C4-2B (cell line): Measurements from ENCODE around the gene ACAN.

Experiments
- CTCF ChIP-seq: fragments of 450-650 bp; conservative IDR thresholded peaks from 2 replicates; pipeline ENCODE4 v1.5.1; 2017; ENCODE audit warnings: mild to moderate bottlenecking
- ZFX ChIP-seq: fragments of 450-650 bp; IDR thresholded peaks from 2 replicates; pipeline ENCODE4 v1.6.1; 2017

DNA sequence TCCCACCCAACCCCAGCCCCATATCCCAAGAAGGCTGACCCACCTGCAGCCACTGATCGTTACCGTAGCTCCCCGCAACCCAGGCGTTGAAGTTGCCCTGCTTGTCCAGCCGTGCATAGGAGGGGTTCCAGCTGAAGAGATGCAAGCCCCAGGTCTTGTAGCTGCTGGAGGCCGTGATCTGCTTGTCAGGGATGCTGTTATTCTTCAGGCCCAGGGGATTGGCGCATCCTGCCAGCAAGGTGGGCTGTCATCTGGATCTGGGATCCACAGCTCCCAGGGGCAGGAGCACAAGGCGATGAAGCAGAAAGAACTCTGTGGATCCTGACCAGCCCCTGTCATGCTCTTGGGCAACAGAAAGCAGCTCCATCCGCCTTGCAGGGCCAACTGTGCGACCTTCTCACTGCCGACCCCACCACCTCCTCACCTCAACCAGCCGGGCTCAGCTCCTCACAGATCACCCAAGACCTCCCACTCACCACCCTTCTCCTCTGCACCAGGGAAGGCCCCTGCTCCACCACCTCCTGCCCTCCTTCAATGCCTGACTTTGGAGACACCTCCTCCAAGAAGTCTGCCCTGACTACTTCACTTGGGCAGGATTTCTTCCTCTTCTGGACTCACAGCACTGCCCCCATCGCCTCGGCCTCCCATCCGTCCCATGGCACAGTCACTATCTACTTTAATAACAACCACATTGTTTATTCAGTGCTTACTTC is 98.4 kb downstream of the ACAN start:
- TF ChIP-seq CTCF: no peak
- no peak for TF ChIP-seq ZFX
